ENCODE data around the gene ACOXL.

- TF ChIP-seq CTCF (IDR thresholded peaks at IDR 0.05; ENCODE audit: insufficient read depth, low read depth, low read length) (no peak), EZH2 (IDR thresholded peaks at IDR 0.05; ENCODE audit: insufficient read depth, low read length) (no peak)
Observed at GRCh38 chr2:110843496-110843895, 111.1 kb downstream of the ACOXL start.

All from astrocyte (in vitro differentiated cells and primary cell).